Measurements from ENCODE around the gene IMPG1. TPM values are rescaled to one million over a fixed set of nuclear protein-coding genes. Genes with fewer than 3 reads are reported as not detected.

Gene IMPG1
- total RNA-seq, 4 donors from 2014 or later = 0.42 to 0.54 TPM; not detected in 2

DNA sequence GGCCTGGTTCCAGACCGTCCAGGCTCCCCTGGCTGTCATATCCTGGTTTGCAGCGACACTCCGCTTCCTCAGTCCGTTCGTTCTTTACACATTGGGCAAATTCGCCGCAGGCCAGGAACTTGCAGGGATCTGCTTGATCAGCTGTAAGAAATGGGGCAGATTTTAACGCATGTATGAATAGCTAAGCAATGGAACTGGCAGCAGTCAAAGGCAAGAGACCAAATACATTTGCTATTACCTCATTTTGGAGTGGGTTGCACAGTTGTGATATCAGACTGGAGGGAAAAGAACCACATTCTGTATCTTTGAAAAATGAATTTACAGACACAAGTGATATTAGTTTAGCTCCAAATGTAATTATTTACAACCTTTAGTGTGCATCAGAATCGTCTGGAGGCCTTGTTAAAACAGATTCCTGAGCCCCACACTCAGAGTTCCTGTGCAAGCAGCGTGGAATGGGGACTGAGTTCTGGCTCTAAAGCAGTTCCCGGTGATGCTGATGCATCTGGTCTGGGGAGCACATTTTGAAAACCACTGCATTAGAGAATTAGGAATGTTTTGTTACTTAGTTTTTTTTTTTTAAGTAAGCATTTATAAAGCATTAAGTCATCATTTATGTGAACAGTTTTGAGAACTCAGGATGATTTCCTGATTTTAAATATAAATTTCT is 141.3 kb downstream of the IMPG1 start:
- H3K27ac ChIP-seq = no peak overlapping the region
- no peaks in the 10 kb centered on the region for H3K9me3 ChIP-seq
- ATAC-seq = no peak
- H3K27me3 ChIP-seq = no peaks in the 10 kb centered on the region
- H3K36me3 ChIP-seq = no peaks in the 10 kb centered on the region
- H3K4me1 ChIP-seq = peaks cover 0 to 11% (median 0%) of the 10 kb centered on the region in 3 donors
- TF ChIP-seq, protein P1, sequence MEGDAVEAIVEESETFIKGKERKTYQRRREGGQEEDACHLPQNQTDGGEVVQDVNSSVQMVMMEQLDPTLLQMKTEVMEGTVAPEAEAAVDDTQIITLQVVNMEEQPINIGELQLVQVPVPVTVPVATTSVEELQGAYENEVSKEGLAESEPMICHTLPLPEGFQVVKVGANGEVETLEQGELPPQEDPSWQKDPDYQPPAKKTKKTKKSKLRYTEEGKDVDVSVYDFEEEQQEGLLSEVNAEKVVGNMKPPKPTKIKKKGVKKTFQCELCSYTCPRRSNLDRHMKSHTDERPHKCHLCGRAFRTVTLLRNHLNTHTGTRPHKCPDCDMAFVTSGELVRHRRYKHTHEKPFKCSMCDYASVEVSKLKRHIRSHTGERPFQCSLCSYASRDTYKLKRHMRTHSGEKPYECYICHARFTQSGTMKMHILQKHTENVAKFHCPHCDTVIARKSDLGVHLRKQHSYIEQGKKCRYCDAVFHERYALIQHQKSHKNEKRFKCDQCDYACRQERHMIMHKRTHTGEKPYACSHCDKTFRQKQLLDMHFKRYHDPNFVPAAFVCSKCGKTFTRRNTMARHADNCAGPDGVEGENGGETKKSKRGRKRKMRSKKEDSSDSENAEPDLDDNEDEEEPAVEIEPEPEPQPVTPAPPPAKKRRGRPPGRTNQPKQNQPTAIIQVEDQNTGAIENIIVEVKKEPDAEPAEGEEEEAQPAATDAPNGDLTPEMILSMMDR (IDR thresholded peaks at IDR 0.05) = no peak
- TF ChIP-seq EP300 (IDR thresholded peaks at IDR 0.05) = no peak
- no peak for TF ChIP-seq POLR2AphosphoS5 (IDR thresholded peaks at IDR 0.05)
- no peak for TF ChIP-seq POLR2A (IDR thresholded peaks at IDR 0.05)
- 51 to 77% methylated on average over 4 to 6 of the region's 11 CpGs for WGBS, 2 donors (ENCODE audit: low coverage in 1 of 2)
- H3K4me3 ChIP-seq = no peak overlapping the region

GRCh38 chr6:75926293-75927168 is 145.9 kb downstream of the IMPG1 start:
- Histone ChIP-seq H3K4me3 (no peak overlapping the region), H3K27me3 (no peaks in the 10 kb centered on the region), H3K4me1 (no peaks in the 10 kb centered on the region), H3K27ac (no peak overlapping the region), H3K36me3 (no peaks in the 10 kb centered on the region), H3K9me3 (no peaks in the 10 kb centered on the region)
- WGBS, 2 donors (ENCODE audit: low coverage in 1 of 2) = 85 to 87% methylated on average over 5 of the region's 5 CpGs
- ATAC-seq = no peak
- TF ChIP-seq POLR2AphosphoS5 (IDR thresholded peaks at IDR 0.05) (no peak), EP300 (IDR thresholded peaks at IDR 0.05) (no peak), POLR2A (IDR thresholded peaks at IDR 0.05) (no peak)
- TF ChIP-seq, protein P1 (IDR thresholded peaks at IDR 0.05) = no peak

GRCh38 chr6:75922226-75922625 is 150.2 kb downstream of the IMPG1 start:
- Histone ChIP-seq H3K4me1 (no peaks in the 10 kb centered on the region), H3K4me3 (no peak overlapping the region), H3K27me3 (no peaks in the 10 kb centered on the region), H3K27ac (no peak overlapping the region), H3K9me3 (no peaks in the 10 kb centered on the region), H3K36me3 (peaks cover 0 to 23% of the 10 kb centered on the region in 2 donors)
- TF ChIP-seq POLR2A (IDR thresholded peaks at IDR 0.05) = no peak
- TF ChIP-seq, protein P1 (IDR thresholded peaks at IDR 0.05) = no peak
- no peak for TF ChIP-seq EP300 (IDR thresholded peaks at IDR 0.05)
- TF ChIP-seq POLR2AphosphoS5 (IDR thresholded peaks at IDR 0.05) = no peak
- ATAC-seq = no peak

DNA sequence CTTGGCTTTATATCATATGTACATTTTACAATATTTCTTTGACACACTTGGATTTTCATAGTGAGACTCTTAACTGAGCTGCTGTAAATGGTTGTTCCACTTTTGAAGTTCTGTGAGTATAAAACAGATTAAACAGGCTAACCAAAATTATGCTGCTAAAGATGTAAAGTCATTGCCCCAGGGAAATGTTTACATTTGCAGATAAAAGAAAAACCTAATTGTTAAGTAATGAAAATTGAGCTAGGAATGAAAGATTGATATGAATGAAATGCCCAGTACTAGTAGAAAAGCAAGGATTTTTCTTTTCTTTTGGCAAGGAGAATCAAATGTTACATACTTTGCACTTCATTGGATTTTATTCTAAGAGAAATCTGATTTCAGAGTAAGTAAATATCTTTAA is 159.4 kb downstream of the IMPG1 start:
- no peak overlapping the region for H3K27ac ChIP-seq
- TF ChIP-seq POLR2AphosphoS5 (IDR thresholded peaks at IDR 0.05) (no peak), EP300 (IDR thresholded peaks at IDR 0.05) (no peak), POLR2A (IDR thresholded peaks at IDR 0.05) (no peak)
- TF ChIP-seq, protein P1 (IDR thresholded peaks at IDR 0.05) = no peak

More for the DNA sequence above, 159.4 kb downstream of the IMPG1 start:
- H3K4me3 ChIP-seq = no peak overlapping the region
- H3K9me3 ChIP-seq = no peaks in the 10 kb centered on the region
- no peaks in the 10 kb centered on the region for H3K4me1 ChIP-seq
- ATAC-seq = no peak
- H3K27me3 ChIP-seq = no peaks in the 10 kb centered on the region
- H3K36me3 ChIP-seq = peaks cover 0 to 41% of the 10 kb centered on the region in 2 donors

Data from gastroesophageal sphincter (tissue), 4 donors.